HT1080 (cell line): ENCODE results near the gene RNF40. TPM values are rescaled to one million over a fixed set of nuclear protein-coding genes. Genes with fewer than 3 reads are reported as not detected.
A peak's percentile ranks its signal among the peaks of the same experiment; 100 is the strongest.

ENCODE experiments used
- DNase-seq: peaks from one replicate; pipeline ENCODE4 v3.0.0-alpha.2; 2015; ENCODE audit warnings: low read depth
- polyA plus RNA-seq, 2 experiments: library from polyadenylated mRNA; depleted of rRNA; stranded (reverse); fragments of >200 nt; gene quantifications; 2 replicates each; pipeline ENCODE4 v1.2.3, GENCODE V29; 2015
- total RNA-seq: library from RNA; depleted of rRNA; stranded (reverse); fragments of >200 nt; shearing (Covaris generic); gene quantifications from 2 replicates; pipeline ENCODE4 v1.2.3, GENCODE V29; 2014; rRNA removed

RNF40 gene
- 96.2 and 104 TPM in 2 replicates for total RNA-seq
- 46.4 and 48.5 TPM in 2 replicates for polyA plus RNA-seq (2015; cell fraction: cytosol; rRNA removed)
- 86.0 and 86.3 TPM in 2 replicates for polyA plus RNA-seq (2015; cell fraction: nucleus; rRNA removed)

DNA sequence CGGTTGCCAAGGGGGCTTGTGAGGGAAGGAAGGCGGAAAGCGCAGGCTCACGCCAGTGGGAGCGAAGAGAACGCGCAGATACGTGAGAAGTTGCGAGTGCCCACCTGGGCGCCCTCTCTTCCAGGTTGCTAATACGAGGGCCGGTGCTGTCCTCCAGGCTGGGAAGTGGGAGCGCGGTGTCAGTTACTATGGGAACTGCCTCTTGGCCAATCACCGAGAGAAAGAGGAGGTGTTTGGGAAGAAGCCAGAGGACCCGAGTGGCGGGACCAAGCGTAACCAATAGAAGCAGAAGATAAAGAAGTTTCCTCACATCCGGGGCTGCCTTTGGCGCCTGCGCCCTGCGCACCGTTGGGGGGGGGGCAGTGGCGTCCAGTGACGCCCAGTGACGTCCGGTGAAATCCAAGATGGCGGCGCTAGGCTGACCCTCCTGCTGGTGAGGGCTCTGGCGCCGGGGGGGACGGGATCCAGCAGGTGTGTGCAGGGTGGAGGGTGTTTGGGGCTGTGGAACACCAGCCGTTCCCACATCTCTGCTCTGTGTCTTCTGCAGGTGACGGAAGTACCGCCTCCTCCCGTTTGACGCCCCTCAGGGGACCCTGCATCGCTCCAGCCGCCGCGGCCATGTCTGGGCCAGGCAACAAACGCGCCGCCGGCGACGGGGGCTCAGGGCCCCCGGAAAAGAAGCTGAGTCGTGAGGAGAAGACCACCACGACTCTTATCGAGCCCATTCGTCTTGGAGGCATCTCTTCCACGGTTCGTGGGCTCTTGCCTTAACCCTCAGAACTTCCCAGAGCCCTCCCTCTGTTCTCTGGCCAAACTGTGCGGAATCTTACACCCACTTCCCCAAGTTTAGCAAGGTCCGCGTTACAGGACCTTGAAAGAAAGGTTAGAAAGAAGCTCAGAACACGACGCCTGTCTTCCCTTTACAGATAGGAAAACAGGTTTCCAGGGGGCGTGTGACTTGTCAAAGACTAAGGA lies at the start of gene RNF40, which contains the start of gene CFAP119:
Gene RNF40 (plus strand): TSS at position 395 of the 975 bp plus-strand sequence. CDS start 224 bp downstream, at position 619.
Gene CFAP119 (minus strand): TSS at position 135 of the 975 bp plus-strand sequence. CDS start 314 bp downstream, outside the sequence.
- peak; percentile 99 for DNase-seq

DNA sequence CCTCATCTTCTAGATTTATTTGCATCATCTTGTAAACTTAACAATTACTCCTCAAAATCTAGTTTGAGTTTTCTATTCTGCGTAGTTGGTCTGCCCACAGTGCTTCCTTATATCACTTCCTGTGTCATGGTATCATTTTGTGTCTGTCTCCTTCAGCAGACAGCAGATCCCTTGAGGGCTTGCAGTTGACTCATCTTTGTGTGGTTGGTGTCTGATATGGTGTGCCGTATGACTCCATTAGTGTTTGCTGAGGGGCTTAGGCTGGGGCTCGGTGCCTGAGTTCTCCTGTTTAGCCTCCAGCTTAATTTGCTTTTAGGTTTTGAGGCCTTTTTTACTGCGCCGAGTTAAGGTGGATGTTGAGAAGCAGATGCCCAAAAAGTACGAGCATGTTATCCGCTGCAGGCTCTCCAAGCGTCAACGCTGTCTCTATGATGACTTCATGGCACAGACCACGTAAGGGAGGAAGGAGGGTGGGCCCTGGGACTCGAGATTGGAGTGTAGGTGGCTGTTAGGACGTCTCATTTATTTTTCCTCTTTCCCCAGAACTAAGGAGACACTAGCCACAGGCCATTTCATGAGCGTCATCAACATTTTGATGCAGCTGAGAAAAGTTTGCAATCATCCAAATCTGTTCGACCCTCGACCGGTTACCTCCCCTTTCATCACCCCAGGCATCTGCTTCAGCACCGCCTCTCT lies 46.2 kb upstream of the RNF40 start:
- DNase-seq = peak; percentile 46

DNA sequence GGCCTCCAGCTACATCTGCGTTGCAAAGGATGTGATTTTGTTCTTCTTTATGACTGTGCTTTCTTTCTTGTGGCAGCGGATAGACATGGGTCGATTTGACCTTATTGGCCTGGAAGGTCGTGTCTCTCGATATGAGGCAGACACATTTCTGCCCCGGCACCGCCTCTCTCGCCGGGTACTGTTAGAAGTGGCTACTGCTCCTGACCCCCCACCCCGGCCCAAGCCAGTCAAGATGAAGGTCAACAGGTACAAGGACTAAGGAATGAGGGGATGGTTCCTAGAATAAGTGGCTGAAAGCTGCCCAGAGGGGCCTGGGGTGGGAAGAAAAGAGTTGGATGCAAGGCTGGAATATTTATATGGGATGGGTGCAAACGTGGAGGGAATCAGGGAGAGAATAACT lies 42.0 kb upstream of the RNF40 start:
- no peak for DNase-seq

DNA sequence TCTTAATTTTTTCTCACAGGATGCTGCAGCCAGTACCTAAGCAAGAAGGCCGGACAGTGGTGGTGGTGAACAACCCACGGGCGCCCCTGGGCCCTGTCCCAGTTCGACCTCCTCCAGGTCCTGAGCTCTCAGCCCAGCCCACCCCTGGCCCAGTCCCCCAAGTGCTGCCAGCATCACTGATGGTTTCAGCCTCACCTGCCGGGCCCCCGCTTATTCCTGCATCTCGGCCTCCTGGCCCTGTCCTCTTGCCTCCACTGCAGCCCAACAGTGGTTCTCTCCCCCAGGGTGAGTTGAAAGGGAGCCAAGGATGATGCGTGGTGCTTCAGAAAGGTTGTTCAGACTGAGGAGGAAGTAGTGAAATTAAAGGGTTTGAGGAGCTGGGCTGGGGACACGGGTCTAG lies 41.4 kb upstream of the RNF40 start:
- no peak for DNase-seq

DNA sequence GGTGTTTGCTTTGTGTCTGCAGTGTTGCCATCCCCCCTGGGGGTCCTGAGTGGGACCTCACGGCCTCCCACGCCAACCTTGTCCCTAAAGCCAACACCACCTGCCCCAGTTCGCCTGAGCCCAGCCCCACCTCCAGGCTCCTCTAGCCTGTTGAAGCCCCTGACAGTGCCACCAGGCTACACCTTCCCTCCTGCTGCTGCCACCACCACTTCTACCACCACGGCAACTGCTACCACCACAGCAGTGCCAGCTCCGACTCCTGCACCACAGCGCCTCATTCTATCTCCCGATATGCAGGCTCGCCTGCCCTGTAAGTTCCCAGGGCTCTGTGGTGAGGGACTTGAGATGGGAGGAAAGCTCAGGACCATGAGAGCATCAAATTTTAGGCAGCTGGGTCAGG lies 41.0 kb upstream of the RNF40 start:
- no peak for DNase-seq

- no peak for DNase-seq
These were observed 40.5 kb upstream of the RNF40 start for GRCh38 chr16:30721606-30722005.

- no peak for DNase-seq
These were observed 39.7 kb upstream of the RNF40 start for GRCh38 chr16:30722443-30722842.

DNA sequence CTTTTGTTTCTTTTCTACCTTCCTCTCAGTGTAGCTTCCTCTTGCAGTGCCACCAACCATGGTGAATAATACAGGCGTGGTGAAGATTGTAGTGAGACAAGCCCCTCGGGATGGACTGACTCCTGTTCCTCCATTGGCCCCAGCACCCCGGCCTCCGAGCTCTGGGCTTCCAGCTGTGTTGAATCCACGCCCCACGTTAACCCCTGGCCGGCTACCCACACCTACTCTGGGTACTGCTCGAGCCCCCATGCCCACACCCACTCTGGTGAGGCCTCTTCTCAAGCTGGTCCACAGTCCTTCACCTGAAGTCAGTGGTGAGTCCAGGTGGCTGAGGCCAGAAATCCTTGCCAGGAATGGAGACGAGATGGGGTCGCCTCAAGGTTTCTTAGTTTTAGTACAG lies 39.2 kb upstream of the RNF40 start:
- DNase-seq = no peak

DNA sequence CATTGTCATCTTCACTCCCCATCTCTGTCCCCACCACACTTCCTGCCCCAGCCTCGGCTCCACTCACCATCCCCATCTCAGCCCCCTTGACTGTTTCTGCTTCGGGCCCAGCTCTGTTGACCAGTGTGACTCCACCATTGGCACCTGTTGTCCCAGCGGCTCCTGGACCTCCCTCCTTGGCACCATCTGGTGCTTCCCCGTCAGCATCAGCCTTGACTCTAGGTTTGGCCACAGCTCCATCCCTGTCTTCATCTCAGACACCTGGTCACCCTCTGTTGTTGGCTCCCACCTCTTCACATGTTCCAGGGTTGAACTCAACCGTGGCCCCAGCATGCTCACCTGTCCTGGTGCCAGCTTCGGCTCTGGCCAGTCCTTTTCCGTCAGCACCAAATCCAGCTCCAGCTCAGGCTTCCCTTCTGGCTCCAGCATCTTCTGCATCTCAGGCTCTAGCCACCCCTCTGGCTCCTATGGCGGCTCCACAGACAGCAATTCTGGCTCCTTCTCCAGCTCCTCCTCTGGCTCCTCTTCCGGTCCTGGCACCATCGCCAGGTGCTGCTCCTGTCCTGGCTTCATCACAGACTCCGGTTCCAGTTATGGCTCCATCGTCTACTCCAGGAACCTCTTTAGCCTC lies 38.3 kb upstream of the RNF40 start:
- DNase-seq = no peak

DNA sequence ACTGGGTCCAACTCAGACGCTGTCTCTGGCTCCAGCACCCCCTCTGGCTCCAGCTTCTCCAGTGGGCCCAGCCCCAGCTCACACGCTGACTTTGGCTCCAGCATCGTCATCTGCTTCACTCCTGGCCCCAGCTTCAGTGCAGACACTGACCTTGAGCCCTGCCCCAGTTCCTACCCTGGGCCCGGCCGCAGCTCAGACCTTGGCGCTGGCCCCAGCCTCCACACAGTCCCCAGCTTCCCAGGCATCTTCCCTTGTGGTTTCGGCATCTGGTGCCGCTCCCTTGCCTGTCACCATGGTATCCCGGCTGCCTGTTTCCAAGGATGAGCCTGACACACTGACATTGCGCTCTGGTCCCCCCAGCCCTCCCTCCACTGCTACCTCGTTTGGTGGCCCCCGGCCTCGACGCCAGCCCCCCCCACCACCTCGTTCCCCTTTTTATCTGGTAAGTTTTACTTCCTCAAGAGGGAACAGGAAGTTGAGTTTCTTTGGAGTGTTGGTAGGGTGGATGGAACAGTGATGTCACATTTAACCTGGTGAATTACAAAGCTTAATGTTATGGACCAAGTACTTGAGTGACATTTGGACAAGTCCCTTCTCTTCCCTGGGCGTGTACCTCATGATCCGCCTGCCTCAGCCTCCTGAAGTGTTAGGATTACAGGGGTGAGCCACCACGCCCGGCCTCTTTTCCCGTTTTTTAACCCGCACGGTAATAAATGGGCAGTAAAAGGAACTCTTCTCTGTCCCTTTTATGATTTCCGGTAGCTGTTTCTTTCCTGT lies 37.3 kb upstream of the RNF40 start:
- no peak for DNase-seq

DNA sequence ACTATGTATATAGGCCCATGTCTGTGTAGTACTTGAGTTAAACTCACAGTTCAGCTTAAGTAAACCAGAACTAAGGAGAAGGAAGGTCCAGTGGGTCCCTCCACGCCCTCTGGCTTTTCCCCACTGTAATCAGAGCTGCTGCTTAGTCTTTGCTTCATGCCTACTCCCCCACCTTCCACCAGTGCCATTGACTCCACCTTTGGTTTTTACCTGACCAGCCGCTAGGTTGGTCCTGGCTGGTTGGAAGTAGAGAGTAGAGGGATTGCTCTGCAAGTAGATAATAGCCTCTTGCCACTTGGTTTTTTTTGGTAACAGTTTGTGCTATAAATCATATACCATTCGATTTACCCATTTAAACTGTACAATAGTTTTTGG lies 36.7 kb upstream of the RNF40 start:
- no peak for DNase-seq

DNA sequence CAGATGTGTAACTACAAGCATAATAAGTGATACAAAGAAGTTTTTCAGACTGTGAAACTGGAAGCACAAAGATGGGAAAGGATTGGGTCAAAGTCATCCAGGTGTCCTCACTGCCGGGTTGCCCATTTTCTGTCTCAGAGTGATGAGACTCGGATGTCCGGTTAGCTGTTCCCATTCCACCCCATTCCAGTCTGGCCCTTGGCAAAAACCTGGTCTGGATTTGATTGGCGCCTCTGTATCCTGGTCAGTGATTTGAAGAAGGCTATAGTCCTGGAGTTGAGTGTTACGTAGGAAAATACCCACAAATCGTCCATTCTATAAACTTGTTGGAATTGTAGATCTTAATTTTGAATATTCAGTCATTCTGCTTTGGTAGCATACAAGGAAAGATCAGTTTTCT lies 33.8 kb upstream of the RNF40 start:
- DNase-seq = no peak

- no peak for DNase-seq
These were observed 33.0 kb upstream of the RNF40 start for GRCh38 chr16:30728899-30729672.

GRCh38 chr16:30731411-30731810 lies 30.7 kb upstream of the RNF40 start:
- no peak for DNase-seq

DNA sequence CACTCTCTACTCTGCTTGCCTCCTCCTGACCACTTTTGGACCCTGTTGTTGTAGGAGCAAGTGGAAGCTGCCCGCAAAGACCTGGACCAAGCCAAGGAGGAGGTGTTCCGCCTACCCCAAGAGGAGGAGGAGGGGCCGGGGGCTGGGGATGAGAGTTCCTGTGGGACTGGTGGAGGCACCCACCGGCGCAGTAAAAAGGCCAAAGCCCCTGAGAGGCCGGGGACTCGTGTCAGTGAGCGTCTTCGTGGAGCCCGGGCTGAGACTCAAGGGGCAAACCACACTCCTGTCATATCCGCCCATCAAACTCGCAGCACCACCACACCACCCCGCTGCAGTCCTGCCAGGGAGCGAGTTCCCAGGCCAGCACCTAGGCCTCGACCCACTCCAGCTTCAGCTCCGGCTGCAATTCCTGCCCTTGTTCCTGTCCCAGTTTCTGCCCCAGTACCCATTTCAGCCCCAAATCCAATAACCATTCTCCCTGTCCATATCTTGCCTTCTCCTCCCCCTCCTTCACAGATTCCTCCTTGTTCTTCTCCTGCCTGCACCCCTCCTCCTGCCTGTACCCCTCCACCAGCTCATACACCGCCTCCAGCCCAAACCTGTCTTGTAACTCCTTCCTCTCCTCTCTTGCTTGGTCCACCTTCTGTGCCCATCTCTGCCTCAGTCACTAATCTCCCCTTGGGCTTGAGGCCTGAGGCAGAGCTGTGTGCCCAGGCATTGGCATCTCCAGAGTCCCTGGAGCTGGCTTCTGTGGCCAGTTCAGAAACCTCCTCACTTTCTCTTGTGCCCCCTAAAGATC lies 24.9 kb upstream of the RNF40 start:
- no peak for DNase-seq

DNA sequence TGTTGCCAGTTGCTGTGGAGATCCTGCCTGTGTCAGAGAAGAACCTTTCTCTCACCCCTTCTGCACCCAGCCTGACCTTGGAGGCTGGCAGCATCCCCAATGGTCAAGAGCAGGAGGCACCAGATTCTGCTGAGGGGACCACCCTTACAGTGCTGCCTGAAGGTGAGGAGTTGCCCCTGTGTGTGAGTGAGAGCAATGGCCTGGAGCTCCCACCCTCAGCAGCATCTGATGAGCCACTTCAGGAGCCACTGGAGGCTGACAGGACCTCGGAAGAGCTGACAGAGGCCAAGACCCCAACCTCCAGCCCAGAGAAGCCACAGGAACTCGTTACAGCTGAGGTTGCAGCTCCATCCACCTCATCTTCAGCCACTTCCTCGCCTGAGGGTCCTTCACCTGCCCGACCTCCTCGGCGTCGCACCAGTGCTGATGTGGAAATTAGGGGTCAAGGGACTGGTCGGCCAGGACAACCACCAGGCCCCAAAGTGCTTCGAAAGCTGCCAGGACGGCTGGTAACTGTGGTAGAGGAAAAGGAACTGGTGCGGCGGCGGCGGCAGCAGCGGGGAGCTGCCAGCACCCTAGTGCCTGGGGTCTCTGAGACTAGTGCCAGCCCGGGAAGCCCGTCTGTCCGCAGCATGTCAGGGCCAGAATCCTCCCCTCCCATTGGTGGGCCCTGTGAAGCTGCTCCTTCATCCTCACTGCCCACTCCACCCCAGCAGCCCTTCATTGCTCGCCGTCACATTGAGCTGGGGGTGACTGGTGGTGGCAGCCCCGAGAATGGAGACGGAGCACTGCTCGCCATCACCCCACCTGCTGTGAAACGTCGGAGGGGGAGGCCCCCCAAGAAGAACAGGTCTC lies 24.1 kb upstream of the RNF40 start:
- DNase-seq = no peak

DNA sequence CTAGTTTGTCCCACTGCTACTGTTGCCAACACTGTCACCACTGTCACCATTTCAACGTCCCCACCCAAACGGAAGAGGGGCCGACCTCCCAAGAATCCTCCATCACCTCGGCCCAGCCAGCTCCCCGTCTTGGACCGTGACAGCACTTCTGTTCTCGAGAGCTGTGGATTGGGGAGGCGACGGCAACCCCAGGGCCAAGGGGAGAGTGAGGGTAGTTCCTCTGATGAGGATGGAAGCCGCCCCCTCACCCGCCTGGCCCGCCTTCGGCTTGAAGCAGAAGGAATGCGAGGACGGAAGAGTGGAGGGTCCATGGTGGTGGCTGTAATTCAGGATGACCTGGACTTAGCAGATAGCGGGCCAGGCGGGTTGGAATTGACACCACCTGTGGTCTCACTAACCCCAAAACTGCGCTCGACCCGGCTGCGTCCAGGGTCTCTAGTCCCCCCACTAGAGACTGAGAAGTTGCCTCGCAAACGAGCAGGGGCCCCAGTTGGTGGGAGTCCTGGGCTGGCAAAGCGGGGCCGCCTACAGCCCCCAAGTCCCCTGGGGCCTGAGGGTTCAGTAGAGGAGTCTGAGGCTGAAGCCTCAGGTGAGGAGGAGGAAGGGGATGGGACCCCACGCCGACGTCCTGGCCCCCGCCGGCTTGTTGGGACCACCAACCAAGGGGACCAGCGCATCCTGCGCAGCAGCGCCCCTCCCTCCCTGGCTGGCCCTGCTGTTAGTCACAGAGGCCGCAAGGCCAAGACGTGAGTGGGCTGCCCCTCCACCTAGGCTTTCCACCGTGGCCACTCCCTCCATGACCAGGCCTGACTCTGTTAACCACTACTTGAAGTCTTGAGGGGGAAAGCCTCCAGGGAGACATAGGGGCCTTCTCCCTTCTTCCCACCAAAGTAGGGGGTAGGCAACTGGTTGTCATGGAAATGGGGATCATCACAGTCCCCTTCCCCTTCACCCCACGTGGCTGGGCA lies 22.9 kb upstream of the RNF40 start:
- no peak for DNase-seq
